HG02678 (cell line): Measurements from ENCODE around the gene STARD7.
"Not testable (repeated sequence)": the region's sequence is repeated elsewhere in the genome, so short reads cannot be mapped to it uniquely, and the experiment has no call there.

ENCODE experiments used
- ATAC-seq: cut with Tn5 transposase; IDR thresholded peaks from one replicate; pipeline ENCODE4 v1.9.1; 2021; ENCODE audit warnings: mild to moderate bottlenecking, moderate library complexity; ENCODE audit not compliant: unreplicated experiment

The STARD7 gene

GRCh38 chr2:96238266-96238665 is 29.6 kb upstream of the STARD7 start:
- no peak for ATAC-seq

- ATAC-seq, result no peak
These were observed 28.3 kb upstream of the STARD7 start for GRCh38 chr2:96236882-96237281.

DNA sequence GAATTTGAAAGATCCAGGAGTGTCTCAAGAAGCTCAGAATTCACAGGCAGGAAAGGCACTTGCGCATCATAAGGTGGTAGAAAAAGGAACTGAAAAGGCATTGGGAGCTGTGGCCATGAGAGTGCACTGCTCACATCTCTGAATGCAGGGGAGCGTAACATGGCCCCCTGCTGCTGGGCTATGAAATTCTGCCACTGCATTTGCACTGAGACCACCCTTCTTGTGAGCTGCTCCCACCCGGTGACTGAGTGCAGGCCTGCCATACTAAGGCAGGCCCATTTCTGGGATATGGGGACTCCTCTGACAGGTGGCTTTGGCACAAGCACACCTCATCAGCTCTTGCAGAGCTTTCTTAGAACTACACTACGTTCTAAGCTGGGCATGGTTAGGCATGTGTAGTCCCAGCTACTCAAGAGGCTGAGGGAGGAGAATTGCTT is 25.3 kb upstream of the STARD7 start:
- peak; percentile 96 for ATAC-seq

DNA sequence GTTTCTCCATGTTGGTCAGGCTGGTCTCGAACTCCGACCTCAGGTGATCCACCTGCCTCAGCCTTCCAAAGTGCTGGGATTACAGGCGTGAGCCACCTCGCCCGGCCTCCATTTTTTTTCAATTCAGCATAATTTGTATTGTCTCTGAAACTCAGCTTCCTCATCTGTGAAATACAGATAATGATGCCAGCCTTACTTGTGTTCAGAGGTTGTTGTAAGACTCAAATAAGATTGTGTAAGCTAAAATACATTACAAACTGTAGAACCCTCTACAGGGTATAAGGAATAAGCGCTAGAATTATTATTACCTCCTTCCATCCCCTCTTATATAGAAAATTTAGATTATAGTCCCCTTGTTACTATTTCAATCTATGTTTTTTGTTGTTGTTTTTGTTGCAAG is 24.8 kb upstream of the STARD7 start:
- ATAC-seq, result no peak

DNA sequence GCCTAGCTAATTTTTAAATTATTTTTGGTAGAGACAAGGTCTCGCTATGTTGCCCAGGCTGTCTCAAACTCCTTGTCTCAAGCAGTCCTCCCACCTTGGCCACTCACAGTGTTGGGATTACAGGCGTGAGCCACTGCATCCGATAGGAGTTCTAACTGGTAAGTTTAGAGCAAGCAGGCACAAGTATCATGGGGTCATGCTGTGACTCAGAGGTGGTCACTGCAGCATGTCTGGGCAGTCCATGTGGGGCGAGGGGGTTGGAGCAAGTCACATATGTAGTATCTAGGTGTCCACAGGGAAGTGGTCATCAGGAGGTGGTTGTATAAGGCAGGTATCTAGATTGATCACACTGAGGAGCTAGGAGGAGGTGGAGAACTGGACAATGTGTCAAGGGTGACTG is 22.7 kb upstream of the STARD7 start:
- ATAC-seq, result no peak

DNA sequence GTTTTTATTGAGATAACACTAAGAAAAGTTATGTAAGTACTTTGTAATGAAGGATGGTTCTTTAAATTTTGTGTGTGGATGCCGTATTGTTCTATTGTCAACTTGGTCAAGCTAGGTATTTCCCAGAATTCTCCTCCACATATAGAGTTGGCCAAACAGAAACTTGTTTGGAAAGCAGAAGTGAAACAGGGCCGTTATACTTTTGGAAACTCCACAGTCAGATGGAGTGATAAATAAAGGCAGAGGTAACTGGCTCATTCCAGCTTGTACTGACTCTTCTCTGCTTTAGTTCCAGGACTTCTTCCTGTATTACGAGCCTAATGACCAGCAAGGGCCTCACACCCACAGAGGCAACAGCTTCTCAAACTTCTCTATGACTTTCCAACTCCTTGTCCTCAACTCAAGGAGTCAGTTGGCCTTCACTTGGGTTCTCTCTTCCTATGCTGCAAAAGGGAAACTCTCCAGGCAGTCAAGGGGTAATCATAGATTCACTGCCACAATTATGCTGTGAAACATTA is 16.4 kb upstream of the STARD7 start:
- ATAC-seq, result peak; percentile 74

DNA sequence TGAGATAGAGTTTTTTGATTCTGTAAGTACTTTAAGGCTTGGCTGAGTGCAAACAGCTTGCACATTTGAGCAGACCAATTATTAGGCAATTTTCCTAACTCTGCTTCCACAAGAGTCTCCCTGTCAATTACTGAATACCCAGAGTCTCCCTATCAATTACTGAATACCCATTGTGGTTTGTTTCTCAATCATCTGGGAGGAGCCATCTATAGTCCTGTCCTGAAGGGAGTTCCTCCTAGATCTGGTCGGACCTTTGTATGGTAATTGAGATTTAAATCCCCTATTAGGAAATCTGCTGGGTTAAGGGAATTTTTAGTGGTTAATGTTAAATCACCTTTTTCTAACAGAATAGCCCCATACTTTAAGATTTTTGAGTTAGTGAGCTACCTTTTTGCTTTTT is 12.5 kb upstream of the STARD7 start:
- ATAC-seq, result not testable (repeated sequence)

GRCh38 chr2:96219959-96220358 is 11.3 kb upstream of the STARD7 start:
- ATAC-seq, result not testable (repeated sequence)

- no peak for ATAC-seq
These were observed 10.0 kb upstream of the STARD7 start for GRCh38 chr2:96218508-96219131.

GRCh38 chr2:96214554-96214953 is 5.9 kb upstream of the STARD7 start:
- no peak for ATAC-seq

- ATAC-seq, result no peak
These were observed 4.8 kb upstream of the STARD7 start for GRCh38 chr2:96213379-96213778.

DNA sequence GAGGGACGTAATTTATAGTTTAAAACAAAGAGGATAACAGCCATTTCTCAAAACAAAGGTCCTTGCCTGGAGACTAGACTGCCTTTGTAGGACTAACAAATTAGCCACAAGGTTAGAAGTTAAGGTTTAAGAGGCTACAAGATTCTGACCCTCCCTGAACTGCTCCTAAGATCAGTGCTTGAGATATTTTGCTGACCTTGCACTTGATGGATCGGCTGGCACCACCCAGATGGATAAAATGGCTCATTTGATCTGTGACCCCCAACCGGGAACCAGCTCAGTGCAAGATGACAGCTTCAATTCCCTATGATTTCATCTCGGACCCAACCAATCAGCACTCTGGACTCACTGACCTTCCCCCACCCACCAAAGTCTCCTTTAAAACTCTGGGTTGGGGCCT is 3.7 kb upstream of the STARD7 start:
- ATAC-seq, result no peak

DNA sequence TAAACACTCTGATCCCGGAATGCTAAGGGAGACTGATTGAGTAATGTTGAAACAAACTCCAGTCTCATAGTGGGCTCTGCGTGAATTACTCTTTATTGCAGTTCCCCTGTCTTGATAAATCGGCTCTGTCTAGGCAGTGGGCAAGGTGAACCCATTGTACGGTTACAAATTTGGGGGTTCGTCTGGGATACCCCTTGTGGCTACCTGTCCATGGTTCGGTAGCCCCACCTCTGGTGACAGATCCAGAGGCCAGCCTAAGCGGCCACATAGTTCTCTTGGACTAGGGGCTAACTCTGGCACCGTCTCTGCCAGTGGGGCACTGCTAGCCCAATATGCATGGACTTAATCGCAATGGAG is 1.1 kb upstream of the STARD7 start:
- no peak for ATAC-seq

DNA sequence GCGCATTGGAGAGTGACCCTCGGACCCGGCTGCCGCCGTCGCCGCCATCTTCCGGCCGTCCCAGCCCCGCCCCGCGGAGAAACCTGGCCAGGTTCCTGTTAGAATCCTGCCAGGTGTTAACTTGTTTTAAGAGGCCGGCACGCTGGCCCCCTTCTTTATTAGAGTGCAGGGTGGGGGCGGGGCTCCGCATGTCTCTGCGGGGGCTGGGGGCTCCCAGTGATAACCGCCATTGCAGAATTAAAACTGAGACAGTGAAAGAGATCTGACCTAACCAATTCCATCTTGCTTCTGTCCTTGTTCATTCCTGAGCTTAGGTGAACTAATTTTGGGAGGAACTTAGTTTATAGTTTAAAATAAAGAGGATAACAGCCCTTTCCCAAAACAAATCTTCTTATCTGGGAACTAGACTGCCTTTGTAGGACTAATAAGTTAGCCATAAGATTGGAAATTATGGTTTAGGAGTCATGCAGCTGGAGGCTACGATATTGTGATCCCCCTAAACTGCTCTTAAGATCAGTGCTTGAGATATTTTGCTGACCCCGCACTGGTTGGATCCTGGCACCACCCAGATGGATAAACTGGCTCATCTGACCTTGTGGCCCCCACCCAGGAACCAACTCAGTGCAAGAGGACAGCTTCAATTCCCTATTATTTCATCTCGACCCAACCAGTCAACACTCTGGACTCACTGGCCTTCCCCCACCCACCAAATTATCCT is 543 bp upstream of the STARD7 start:
- ATAC-seq, result no peak

DNA sequence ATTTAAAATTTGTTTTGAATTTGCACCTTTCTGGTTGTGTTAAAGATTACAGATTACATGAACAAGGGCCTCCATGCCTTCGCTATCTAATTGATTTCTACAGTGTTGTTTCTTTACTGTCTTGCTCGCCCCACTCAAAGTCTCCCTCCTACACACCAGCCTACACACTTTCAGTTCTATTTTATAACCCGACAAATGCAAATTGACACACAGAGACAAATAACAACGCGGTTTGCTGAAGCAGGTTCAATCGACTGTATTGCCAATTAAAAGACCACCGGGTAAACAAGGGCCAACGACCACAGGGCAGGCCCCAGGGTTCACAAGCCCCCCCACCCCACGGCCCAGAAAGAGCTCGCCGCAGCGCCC is 869 bp downstream of the STARD7 start:
- ATAC-seq, result no peak

GRCh38 chr2:96207073-96207773 is 1.4 kb downstream of the STARD7 start:
- no peak for ATAC-seq

DNA sequence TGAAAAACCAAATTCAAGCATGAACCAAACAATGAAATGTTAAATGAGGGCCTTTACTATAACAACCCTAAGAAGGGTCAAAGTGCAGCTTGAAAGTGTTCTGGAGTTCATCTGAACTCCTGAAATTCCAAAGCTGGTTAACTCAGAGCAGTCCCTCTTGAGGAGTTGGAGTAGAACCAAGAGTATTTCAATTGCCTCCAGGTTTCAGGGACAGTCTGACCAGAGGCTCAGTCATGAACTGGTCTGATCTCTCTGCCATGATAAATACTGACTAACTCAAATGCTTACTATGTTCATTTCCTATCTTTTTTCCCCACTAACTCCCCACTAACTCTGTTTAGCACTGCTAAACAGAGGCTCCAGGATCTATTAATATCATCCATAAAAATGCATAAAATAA is 2.7 kb downstream of the STARD7 start:
- ATAC-seq, result no peak

GRCh38 chr2:96204836-96205624 is 3.6 kb downstream of the STARD7 start:
- ATAC-seq, result no peak

DNA sequence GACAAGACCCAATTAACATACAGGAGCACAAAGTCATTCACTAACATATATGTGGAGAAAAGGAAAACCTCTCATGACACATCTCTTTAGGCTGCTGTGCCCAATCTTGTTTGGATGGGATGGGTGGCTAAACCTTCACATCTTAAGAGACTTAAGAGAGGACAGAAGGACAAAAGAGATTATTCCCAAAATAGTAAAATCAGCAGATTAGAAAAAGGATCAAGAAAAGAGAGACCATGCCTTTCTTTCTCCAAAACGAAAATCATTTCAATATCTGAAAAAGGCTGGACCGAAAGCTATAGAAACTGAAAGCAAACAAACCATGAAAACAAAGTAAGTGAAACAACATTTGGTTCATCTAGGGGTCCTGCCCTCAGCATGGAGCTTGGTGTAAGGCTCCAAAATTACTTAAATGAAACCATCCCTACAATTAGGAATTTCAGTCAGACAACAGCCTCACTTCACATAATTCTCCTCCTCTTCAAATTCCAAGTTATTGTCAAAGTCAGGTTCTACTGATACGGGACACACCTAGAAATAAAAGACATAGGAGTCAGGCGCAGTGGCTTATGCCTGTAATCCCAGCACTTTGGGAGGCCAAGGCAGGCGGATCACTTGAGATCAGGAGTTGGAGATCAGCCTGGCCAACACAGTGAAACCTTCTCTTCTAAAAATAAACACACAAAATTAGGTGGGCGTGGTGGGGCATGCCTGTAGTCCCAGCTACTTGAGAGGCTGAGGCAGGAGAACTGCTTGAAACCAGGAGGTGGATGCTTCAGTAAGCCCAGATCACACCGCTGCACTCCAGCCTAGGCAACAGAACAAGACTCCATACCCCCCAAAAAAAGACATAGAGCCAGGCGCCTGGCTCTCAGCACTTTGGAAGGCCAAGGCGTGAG is 5.2 kb downstream of the STARD7 start:
- ATAC-seq, result no peak

GRCh38 chr2:96202152-96202854 is 6.3 kb downstream of the STARD7 start:
- ATAC-seq, result no peak
